SK-N-MC (cell line): ENCODE measurements around the gene TMPRSS3.

ENCODE experiments used
- DNase-seq: peaks from one replicate; pipeline ENCODE4 v3.0.0-alpha.2; 2011; ENCODE audit warnings: low read depth, low spot score
- H3K27ac ChIP-seq: fragments of 200-600 bp; sonication (generic); 2 replicates; pipeline ENCODE4 v1.5.1; 2016; ENCODE audit warnings: mixed run types
- H3K36me3 ChIP-seq: fragments of 200-600 bp; sonication (generic); 2 replicates; pipeline ENCODE4 v1.6.1; 2017; ENCODE audit warnings: antibody characterized with exemption, low read length, mixed read lengths; ENCODE audit not compliant: insufficient read depth
- H3K4me3 ChIP-seq: fragments of 200-600 bp; sonication (generic); 2 replicates; pipeline ENCODE4 v1.5.1; 2016
- H3K9ac ChIP-seq: fragments of 200-600 bp; sonication (generic); 2 replicates; pipeline ENCODE4 v1.8.0; 2017; ENCODE audit warnings: mixed run types, mixed read lengths; ENCODE audit not compliant: insufficient read length
- H3K9me3 ChIP-seq: fragments of 200-600 bp; sonication (generic); 2 replicates; pipeline ENCODE4 v1.6.1; 2017; ENCODE audit warnings: low read depth, mild to moderate bottlenecking, antibody characterized with exemption, low read length, moderate library complexity, mixed read lengths
- EZH2 ChIP-seq: fragments of 200-600 bp; sonication (generic); IDR thresholded peaks from one replicate; pipeline ENCODE4 v1.6.1; 2017; ENCODE audit warnings: antibody characterized with exemption
- FOXP2 ChIP-seq: optimal IDR thresholded peaks from 2 replicates; pipeline ENCODE3; 2011; ENCODE audit warnings: mild to moderate bottlenecking, moderate library complexity; ENCODE audit not compliant: insufficient read depth; ENCODE audit errors: extremely low read length, control extremely low read depth
- POLR2AphosphoS5 ChIP-seq: IDR thresholded peaks from 2 replicates; pipeline ENCODE4 v1.6.1; 2012; ENCODE audit warnings: mild to moderate bottlenecking, low read depth, low read length, borderline replicate concordance

The TMPRSS3 gene

DNA sequence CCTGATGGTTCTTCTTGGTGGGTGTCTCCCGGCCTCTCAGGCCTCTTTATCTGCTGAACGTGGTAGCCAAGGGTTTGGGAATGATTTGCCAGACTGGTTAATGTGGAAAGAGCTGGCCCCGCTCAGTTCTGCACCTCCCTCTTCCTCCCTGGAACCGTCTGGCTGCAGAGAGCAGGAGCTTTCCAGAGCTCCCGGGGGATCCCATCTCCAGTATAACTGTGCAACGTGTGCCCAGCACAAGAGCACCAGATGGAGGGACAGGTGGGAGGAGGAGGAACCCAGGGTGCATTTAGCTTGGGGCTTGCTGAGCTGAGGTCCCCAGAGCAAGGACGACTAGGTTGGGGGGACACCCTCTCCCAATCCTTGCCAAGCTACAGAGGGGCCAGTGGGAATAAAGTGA is 34.6 kb downstream of the TMPRSS3 start:
- no peaks in the 10 kb centered on the region for H3K36me3 ChIP-seq
- H3K9me3 ChIP-seq, result no peaks in the 10 kb centered on the region
- no peak for DNase-seq
- TF ChIP-seq POLR2AphosphoS5, result no peak
- TF ChIP-seq EZH2, result no peak
- TF ChIP-seq FOXP2, result no peak
- H3K27ac ChIP-seq, result no peak overlapping the region
- H3K9ac ChIP-seq, result no peak overlapping the region
- no peak overlapping the region for H3K4me3 ChIP-seq

GRCh38 chr21:42360317-42360716 is 35.5 kb downstream of the TMPRSS3 start:
- Histone ChIP-seq H3K9me3 (no peaks in the 10 kb centered on the region), H3K9ac (no peak overlapping the region), H3K27ac (no peak overlapping the region), H3K4me3 (no peak overlapping the region), H3K36me3 (no peaks in the 10 kb centered on the region)
- TF ChIP-seq FOXP2, result no peak
- no peak for TF ChIP-seq EZH2
- TF ChIP-seq POLR2AphosphoS5, result no peak
- DNase-seq, result no peak

DNA sequence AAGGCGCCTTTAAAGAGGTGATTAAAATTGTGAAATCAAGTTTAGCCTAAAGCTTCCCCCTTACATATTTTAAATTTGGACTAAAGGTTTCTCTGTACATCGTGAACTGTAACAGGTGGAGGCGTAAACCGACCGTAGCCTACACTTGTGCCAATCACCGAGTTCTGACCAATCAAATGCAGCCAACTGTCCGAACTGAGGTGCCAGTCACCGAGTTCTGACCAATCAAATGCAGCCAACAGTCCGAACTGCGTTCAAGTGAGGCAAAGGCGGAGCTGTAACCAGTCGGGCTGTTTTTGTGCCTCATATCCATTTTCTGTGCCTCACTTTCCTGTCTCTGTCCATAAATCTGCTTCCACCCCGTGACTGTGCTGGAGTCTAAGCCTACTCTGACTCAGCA is 36.9 kb downstream of the TMPRSS3 start:
- no peak for DNase-seq
- Histone ChIP-seq H3K9me3 (no peaks in the 10 kb centered on the region), H3K36me3 (no peaks in the 10 kb centered on the region), H3K27ac (no peak overlapping the region), H3K4me3 (no peak overlapping the region), H3K9ac (no peak overlapping the region)
- TF ChIP-seq EZH2, result no peak

DNA sequence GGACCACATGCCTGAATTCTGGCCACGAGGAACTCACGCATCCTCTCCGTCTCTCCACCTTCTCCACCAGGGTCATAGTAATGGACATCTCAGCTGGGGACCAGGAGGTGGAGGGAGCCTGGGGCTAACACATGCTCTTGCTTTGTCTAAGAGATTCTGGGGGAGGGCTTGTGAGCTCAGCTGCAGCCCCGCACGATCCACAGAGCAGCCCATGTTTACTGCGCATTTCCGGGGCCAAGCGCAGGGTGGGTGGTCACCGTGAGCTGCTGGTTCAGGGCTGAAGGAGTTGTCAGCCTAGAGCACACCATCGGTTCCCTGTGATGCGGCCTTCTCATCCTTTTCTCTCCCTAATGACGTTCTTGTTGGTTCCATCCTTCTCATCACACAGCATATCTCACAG is 37.6 kb downstream of the TMPRSS3 start:
- Histone ChIP-seq H3K4me3 (no peak overlapping the region), H3K27ac (no peak overlapping the region), H3K36me3 (no peaks in the 10 kb centered on the region), H3K9me3 (no peaks in the 10 kb centered on the region), H3K9ac (no peak overlapping the region)
- no peak for DNase-seq
- TF ChIP-seq EZH2, result no peak
- TF ChIP-seq POLR2AphosphoS5, result no peak
- no peak for TF ChIP-seq FOXP2

DNA sequence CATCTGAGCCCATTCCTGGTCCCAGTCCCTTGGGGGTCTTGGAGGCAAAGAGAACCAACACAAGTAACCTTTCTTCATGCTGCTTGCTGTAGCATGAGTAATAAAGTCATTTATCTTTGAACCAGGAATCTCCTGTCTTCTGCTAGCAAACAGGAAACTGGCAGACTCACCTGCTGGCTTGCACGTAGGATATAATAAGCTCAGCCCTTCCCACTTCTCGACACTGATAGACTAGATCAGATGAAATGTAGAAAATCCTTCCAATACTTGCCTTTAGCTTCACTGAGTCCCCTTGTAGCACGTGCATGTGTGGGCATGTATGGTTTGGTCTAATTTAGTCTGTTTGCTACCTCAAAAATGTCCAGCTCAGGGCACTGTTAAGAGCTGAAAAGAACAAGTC is 38.5 kb downstream of the TMPRSS3 start:
- no peak for DNase-seq
- TF ChIP-seq POLR2AphosphoS5 (no peak), EZH2 (no peak), FOXP2 (no peak)
- no peaks in the 10 kb centered on the region for H3K9me3 ChIP-seq
- H3K4me3 ChIP-seq, result no peak overlapping the region
- H3K9ac ChIP-seq, result no peak overlapping the region
- H3K36me3 ChIP-seq, result no peaks in the 10 kb centered on the region
- no peak overlapping the region for H3K27ac ChIP-seq

DNA sequence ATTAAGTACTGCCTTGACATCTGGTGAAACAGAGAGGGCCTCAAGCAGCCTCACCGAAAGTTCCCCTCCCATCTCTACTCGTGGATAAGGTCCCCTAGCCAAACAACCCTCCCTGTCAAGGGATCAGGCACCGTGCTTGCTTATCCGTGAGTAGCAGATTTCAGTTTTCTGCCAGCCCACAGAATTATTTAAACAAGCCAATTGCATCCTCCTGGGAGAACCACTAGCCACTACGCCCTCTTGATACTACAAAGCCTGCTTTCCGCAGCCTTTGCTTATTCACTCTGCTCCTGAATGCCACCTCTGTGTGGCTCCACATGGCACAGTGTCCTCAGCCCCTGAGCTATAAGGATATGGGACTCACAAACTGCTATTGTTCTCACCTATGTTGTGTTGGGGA is 39.2 kb downstream of the TMPRSS3 start:
- H3K27ac ChIP-seq, result no peak overlapping the region
- H3K4me3 ChIP-seq, result no peak overlapping the region
- no peaks in the 10 kb centered on the region for H3K36me3 ChIP-seq
- no peaks in the 10 kb centered on the region for H3K9me3 ChIP-seq
- no peak for DNase-seq
- TF ChIP-seq POLR2AphosphoS5 (no peak), FOXP2 (no peak), EZH2 (no peak)
- H3K9ac ChIP-seq, result no peak overlapping the region

GRCh38 chr21:42356046-42356445 is 39.8 kb downstream of the TMPRSS3 start:
- no peak overlapping the region for H3K27ac ChIP-seq
- no peaks in the 10 kb centered on the region for H3K9me3 ChIP-seq
- H3K4me3 ChIP-seq, result no peak overlapping the region
- no peak overlapping the region for H3K9ac ChIP-seq
- no peak for TF ChIP-seq EZH2
- TF ChIP-seq FOXP2, result no peak
- no peak for TF ChIP-seq POLR2AphosphoS5
- no peak for DNase-seq
- H3K36me3 ChIP-seq, result no peaks in the 10 kb centered on the region

GRCh38 chr21:42353623-42354022 is 42.2 kb downstream of the TMPRSS3 start:
- TF ChIP-seq POLR2AphosphoS5, result no peak
- no peak for TF ChIP-seq EZH2
- no peak for TF ChIP-seq FOXP2
- no peaks in the 10 kb centered on the region for H3K9me3 ChIP-seq
- no peak overlapping the region for H3K9ac ChIP-seq
- no peak overlapping the region for H3K4me3 ChIP-seq
- DNase-seq, result no peak
- H3K27ac ChIP-seq, result no peak overlapping the region
- no peaks in the 10 kb centered on the region for H3K36me3 ChIP-seq

- H3K9me3 ChIP-seq, result no peaks in the 10 kb centered on the region
- no peak for TF ChIP-seq POLR2AphosphoS5
- TF ChIP-seq EZH2, result no peak
- TF ChIP-seq FOXP2, result no peak
- H3K27ac ChIP-seq, result no peak overlapping the region
- DNase-seq, result no peak
- H3K4me3 ChIP-seq, result no peak overlapping the region
- no peaks in the 10 kb centered on the region for H3K36me3 ChIP-seq
- H3K9ac ChIP-seq, result no peak overlapping the region
Measured at GRCh38 chr21:42352441-42353095, 43.3 kb downstream of the TMPRSS3 start.
